Stimulated activated CD4-positive, alpha-beta T cell treated with anti-CD3 and anti-CD28 coated beads, Interleukin-1b, Interleukin-23, amount 100 ng/mL, for 24 hours (primary cell): ENCODE data around the gene RPL12.

Experiments
- DNase-seq, 4 experiments: peaks; one replicate each; pipeline ENCODE4 v3.0.0-alpha.2; 2020; ENCODE audit warnings: low read depth in 4 of 4, low spot score in 1 of 4

RPL12 gene

DNA sequence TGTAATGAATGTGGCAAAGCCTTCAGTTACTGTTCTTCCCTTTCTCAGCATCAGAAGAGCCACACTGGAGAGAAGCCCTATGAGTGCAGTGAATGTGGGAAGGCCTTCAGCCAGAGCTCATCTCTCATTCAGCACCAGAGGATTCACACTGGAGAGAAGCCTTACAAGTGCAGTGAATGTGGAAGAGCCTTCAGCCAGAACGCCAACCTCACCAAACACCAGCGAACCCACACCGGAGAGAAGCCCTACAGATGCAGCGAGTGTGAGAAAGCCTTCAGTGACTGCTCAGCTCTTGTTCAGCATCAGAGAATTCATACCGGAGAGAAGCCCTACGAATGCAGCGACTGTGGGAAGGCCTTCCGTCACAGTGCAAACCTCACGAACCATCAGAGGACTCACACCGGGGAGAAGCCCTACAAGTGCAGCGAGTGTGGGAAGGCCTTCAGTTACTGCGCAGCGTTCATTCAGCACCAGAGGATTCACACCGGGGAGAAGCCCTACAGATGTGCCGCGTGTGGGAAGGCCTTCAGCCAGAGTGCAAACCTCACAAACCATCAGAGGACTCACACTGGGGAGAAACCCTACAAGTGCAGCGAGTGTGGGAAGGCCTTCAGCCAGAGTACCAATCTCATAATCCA is 6.8 kb downstream of the RPL12 start:
- no peak for DNase-seq

DNA sequence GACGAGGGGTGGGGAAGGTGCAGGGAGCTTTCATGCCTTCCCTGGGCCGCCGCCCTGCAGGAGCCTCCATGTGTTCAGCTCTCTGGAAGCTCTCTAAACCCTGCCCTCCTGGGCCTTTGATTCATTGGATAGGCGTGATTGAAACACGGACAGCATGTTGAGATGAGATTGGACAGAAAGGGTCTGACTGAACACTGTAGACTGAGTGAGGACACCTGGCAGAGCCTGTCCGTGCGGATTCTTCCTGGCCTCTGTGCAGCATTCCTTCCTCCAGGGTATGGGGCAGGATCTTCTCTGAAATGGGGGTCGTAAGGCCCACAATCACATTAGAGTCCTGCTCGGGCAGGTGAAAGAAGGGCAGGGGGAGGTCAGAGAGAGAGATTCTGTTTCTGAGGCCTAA is 12.8 kb downstream of the RPL12 start:
- no peak for DNase-seq

DNA sequence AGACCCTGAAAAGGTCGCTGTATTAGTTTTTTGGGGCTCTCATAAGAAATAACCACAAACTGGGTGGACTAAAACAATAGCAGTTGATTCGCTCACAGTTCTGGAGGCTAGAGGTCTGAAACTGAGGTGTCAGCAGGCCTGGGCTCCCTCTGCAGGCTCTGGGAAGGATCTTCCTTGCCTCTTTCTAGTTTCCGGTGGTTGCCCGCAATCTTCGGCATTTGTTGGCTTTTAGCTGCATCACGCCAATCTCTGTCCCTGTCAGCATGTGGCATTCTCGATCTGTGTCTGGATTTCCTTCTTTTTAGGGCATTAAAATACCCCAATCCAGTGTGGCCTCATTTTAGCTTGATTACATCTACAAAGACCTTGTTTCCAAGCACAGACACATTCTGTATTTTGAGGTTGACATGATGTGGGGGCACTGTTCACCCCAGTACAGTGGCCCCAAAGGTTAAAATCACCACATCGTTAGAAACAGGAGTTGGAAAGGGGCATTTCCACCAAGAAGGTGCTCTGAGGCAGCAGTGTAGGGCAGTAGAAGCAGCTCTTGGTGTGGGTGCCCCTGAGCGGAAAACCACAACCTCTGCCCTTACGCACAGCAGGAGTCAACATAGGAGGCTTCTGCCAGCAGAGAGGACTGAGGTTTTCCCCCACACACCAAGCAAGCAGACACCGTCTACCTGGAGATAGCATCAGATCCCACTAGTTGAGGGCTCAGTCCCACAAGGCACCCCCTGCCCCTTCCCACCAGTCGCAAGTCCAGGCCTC is 13.5 kb downstream of the RPL12 start:
- DNase-seq, result no peak

DNA sequence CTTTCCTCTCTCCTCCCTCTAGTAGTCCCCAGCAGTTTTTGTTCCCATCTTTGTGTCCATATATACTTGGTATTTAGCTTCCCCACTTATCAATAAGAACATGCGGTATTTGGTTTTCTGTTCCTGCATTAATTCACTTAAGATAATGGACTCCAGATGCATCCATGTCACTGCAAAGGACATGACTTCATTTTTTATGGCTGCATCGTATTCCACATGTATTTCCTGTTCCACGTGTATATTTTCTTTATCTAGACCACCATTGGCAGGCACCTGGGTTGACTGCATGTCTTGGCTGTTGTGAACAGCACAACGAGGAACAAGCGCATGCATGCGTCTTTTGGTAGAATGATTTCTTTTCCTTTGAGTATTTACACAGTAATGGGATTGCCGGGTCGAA is 20.8 kb downstream of the RPL12 start:
- no peak for DNase-seq

DNA sequence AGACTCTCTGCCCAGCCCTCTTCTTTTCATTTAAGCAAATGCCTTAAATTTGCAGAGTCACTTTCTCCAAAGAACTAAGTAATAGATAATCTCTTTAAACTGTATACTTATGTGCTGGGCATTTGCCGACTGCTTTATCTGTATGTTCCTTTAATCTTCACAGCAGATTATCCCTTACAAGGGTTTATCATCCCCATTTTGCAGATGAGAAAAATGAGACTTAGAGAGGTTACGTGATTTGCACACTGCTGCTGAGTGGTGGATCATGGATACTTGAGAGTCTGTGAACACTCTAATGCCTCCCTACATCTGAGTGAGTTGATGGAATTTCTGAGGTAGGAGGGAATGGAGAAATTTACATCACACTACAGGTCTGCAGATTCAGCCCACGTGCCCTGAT is 22.9 kb downstream of the RPL12 start:
- DNase-seq, result no peak

DNA sequence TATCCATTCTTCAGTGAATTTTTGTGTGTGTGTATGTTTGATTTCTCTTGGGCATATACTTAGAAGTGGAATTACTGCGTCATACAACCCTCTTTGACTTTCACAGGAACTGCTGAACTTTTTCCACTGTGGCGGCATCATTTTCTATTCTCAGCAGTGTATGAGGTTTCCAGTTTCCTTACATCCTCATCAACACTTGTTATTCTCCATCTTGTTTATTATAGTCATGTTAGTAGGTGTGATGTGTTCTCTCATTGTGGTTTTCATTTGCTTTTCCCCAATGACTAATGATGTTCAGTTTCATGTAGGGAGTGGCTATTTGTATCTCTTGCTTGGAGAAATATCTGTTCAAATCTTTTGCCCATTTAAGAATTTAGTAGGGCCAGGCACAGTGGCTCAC is 24.4 kb downstream of the RPL12 start:
- DNase-seq, result peak in 1 of 4 experiments; percentile 48

DNA sequence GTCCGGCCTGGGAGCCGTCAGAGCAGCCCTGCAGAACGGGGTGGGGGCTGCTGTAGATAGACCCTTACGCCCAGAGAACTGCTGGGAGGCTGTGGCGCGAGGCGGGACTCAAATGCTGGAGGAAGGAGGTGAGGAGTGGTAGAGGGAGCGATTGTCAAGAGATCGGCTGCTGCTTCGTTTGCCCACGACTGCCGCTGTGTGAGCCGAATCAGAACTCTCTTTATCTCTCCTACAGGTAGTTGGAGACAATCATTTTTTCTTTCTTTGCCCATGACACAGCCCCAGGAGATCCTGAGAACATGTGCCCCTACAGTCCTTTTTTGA is 26.6 kb downstream of the RPL12 start:
- DNase-seq, result no peak

DNA sequence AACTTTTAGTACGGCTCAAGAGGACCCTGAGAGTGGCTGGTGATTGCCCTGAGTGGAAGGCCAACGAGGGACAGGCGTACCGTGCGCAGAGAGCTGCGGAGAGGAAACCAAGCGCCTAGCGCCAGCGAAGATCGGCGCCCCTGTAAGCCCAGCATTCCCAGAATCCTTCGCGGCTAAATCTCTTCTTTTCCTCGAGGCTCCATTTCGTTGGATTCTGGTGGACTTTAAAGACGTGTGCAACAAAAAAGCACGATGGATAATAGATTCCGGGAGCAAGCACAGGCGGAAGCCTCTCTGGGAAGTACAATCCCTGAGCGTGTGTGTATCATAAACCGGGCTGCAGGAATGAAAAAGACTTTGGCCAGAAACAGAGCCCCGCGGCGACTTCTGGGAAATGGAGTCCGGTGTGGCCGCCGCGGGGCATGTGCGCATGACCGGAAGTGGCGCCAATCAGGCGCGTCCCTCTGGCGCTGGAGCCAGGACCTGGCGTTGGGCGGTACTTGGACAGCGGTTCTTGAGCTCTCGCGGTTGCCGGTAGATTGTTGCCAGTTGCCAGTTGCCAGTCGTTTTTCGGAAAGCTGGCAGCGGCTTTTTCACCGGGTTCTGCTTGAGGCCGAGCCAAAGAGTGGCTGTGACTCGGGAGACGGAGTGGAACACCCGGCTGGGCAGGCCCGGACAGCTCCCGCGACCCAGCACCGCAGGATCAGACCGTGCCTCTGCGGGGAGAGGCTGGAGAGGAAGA is 27.1 kb downstream of the RPL12 start, which contains the start of gene ZNF79:
ZNF79 (plus strand) TSS at position 449 of the 742 bp plus-strand sequence. CDS start 406 bp downstream, outside the sequence.
- DNase-seq, result peak; percentile 68 to 87 (median 86)

DNA sequence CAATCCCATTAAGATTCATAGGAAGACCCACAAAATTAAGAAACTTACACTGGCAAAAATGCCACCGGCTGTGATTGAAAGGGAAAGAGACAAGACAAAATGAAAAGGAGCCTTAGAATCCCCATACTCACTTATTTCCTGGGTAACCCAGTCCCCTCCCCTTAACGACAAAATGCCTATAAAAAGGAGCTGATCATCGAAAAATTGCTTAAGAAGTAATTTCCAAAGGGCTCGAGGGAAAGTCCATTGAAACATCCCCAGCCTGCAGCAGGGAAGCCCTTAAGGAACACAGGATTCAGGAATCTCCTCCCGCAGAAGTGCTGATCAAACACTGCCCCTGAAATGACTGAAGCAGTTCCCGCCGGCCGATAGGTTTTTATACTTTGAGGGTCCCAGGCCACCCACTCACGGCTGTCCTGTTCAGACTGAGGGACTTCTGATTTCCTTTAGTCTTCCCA is 27.7 kb downstream of the RPL12 start:
- DNase-seq, result no peak

DNA sequence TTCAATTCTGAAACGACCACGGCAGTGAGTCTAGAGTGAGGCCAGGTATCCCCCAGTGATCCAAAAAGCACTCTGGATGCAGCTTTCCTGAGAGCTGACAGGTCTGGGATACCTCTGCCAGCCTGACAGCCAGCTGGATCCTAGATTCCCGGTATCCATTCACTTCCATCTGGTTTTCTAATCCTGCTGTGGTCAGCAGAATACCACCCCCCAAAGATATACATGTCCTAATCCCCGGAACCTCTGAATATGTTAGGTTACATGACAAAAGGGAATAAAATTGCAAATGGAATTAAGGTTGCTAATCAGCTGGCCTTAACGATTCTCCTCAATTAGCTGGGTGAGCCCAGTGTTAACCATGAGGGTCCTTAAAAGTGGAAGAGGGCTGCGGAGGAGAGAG is 28.4 kb downstream of the RPL12 start:
- DNase-seq, result no peak

DNA sequence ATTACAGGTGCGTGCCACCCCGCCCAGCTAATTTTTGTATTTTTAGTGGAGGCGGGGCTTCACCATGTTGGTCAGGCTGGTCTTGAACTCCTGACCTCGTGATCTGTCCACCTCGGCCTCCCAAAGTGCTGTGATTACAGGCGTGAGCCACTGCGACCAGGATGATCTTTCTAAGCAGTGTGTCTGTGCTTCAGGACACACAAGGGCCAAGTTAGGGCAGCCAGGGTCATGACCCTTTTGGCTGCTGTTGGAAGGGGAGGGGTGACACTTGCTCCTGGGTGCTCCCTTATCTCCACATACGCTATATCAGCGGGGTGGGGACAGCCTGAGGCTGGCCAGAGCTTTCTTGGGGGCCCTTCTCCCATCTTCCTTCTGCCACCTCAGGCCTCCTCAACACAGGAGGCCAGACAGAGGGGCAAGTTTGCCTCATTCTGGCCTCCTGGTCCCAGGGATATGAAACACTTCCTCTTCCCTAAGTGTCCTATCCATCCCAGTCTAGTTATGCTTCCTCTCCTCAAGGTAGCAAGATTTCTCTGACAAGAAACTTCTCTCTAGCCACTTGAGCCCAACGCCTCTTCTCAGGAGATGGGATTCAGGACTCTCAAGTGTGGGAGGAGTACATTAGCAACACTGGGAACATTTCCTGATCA is 28.9 kb downstream of the RPL12 start:
- DNase-seq, result no peak

DNA sequence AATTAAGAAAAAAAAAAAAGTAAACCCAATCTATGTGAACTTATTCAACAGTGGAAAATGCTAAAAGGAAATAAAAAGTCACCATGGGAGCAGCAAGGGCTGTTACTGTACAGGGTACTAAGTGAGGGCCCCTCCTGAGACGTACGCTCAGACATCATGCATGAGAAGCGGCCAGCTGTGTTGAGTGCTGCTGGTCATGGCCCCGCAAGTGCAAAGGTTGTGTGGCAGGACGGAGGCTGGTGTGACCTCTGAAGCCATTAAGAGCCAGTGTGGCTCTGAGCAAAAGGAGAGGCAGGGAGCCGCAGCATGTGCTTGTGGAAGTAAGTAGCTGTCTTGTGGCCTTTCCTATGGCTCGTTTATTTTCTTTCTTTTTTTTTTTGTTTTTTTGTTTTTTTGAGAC is 30.1 kb downstream of the RPL12 start:
- DNase-seq, result no peak

DNA sequence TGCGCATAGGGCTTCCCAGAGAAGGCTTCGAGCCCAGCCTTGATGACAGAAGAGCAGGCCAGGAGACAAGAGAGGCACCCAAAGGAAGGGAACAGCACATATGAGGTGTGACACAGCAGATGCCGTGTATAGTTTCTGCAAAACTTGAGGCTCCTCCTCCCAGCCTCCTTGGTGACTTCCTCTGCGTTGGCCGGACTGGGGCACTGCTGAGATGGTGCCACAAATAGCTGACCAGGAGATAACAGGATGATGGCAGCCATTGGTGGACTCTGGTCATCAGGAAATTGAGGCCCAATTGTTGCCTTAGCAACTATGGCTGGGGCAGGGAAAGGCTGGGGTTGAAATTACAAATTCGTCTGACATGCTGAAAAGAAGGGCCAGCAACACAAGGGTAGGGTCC is 31.9 kb downstream of the RPL12 start:
- DNase-seq, result no peak

DNA sequence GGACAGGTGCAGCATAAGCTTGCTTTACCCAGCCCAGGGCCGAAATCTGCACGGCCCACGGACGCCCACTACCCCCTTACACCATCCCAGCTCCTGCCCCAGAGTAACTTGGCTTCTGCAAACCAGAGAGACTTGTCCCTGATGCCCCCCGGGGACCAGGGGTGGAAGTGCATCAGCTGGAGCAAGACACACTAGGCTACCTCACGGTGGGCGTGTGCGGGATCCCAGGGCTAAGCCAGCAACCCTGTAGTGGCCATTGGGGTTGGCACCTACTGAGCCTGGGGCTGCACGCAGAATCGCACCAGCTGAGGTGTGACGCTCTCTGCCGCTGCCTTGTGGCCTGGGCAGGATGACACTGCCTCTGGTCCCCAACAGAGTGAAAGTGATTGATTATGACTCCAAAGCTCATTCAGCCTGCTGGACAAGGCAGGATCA is 33.2 kb downstream of the RPL12 start:
- DNase-seq, result peak in 1 of 4 experiments; percentile 39

DNA sequence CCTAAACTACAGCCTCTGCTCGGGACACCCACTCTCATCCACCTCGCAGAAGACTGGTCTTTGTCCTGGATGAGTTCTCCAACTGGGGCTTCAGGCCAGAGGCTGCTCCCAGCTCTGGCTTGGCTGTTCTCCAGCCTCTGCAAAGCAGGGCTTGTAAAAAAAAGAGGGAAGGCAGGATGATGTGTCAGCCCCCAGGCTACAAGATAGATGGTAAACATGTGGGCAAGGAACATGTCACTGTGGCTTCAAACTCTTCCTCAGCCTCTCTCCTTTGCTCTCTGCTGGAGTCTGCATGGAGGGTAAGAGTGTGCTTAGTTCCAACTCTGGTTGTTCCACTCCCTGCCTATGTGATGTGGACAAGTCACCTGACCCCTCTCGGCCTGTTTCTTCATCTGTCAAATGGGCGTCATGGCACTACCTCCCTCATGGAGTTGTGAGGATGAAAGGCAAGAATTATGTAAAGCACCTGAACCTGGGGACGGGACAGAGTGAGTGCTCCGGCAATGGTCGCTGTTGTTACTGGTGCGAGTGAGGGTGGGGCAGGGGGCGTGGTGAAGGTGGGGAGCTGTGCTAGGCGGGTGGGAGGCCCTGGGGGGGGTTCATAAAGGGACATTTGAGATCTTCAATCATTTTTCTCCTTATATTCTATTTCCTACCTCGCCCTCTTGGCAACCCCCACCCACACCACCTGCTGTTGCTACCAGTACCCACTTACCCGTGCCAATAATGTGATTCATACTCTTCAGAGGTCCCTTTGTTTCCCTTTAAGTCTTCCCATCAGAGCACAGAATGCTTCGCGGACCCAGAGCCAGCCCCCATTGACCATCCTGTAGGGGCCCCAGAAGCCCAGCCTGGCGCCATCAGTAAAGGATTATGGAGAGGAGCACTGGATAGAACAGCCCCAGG is 33.8 kb downstream of the RPL12 start:
- no peak for DNase-seq

DNA sequence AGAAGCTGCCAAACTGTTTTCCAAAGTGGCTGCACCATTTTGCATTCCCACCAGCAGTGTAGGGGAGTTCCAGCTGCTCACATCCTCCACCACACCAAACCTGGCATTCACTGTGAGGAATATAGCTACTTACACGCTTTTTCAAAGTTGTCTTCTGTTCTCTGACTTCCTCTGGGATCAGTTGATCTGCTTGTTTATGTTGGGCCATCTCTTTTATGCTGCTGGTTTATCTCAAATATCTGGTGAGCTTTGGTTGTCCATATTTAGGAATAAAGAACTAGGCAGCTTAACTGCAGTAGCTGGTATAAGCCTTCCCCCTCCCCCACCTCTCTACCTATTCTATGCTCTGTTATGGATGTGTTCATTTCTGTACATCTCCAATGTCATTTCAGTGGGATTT is 35.5 kb downstream of the RPL12 start:
- DNase-seq, result no peak

DNA sequence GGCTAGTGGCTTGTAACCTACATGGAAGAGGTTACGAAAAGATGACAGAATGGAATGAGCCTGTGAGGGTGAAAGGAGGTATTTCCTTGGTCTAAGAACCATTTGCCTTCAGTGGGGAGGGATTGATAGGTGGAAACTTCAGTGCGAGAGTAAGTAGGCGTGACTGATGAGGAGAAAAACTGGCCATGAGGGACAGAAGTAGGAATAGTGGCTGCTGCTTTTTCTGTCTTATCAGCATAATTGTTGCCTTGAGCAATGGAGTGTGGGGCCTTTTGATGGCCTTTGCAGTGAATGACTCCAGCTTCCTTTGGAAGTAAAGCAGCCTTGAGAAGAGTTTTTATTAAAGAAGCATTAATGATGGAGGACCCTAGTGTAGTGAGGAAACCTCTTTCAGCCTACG is 36.1 kb downstream of the RPL12 start:
- no peak for DNase-seq

DNA sequence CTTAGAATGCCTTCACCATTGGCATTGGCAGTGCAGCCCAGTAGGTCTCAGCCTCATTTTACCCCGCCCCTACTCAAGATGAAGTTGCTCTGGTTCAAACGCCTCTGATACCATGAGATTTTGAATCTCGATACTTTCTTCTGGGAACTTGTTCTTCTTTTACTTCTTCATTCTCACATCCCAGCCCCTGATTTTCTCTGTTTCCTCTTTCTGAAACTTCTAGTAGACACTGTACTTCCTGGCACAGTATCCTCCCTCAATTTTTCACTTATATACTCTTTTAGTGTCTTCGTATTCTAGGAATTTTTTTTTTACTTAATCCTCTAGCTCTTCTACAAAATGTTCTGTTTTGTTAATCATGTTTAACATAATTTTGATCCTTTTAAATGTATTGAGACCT is 40.1 kb downstream of the RPL12 start:
- DNase-seq, result no peak

DNA sequence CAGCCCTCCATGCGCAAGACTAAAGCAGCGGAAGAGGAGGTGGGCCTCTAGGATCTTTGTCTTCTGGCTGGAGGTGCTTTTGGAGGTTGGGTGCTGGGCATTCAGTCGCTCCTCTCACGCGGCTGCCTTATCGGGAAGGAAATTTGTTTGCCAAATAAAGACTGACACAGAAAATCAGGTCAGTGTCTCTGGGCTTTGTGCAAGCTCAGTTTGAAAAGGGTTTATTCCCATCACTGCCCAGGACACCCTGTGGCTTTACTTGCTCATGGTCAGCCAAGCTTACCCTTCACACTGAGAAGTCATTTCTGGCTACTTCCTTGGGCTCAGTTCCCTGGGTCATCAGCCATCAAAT is 43.7 kb downstream of the RPL12 start:
- DNase-seq, result no peak

DNA sequence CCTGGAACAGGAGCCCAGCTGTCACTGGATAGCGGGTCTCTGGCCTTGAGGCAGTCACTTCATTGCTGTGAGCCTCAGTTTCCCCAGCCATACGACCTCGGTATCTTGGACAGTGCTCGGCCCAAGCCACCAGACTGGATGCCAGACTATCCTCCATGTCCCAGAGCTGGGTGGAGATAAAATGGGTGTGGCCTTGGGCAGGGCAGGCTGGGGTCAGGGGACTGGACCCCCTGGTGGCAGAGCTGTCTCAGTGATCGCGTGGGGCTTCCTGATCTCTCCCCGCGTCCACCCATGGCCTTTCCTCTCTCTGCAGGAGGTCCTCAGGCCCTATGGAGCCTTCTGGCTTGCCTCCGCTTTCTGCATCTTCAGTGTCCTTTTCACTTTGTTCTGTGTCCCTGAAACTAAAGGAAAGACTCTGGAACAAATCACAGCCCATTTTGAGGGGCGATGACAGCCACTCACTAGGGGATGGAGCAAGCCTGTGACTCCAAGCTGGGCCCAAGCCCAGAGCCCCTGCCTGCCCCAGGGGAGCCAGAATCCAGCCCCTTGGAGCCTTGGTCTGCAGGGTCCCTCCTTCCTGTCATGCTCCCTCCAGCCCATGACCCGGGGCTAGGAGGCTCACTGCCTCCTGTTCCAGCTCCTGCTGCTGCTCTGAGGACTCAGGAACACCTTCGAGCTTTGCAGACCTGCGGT is 44.3 kb downstream of the RPL12 start:
- no peak for DNase-seq
